ENCODE measurements around the gene RAB3A.

GRCh38 chr19:18198374-18198773, 5.5 kb downstream of the RAB3A start:
- TF ChIP-seq EZH2phosphoT487 (IDR thresholded peaks at IDR 0.05; ENCODE audit: borderline replicate concordance, low read depth, low read length), result no peak
- TF ChIP-seq, protein P1, sequence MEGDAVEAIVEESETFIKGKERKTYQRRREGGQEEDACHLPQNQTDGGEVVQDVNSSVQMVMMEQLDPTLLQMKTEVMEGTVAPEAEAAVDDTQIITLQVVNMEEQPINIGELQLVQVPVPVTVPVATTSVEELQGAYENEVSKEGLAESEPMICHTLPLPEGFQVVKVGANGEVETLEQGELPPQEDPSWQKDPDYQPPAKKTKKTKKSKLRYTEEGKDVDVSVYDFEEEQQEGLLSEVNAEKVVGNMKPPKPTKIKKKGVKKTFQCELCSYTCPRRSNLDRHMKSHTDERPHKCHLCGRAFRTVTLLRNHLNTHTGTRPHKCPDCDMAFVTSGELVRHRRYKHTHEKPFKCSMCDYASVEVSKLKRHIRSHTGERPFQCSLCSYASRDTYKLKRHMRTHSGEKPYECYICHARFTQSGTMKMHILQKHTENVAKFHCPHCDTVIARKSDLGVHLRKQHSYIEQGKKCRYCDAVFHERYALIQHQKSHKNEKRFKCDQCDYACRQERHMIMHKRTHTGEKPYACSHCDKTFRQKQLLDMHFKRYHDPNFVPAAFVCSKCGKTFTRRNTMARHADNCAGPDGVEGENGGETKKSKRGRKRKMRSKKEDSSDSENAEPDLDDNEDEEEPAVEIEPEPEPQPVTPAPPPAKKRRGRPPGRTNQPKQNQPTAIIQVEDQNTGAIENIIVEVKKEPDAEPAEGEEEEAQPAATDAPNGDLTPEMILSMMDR (conservative IDR thresholded peaks at IDR 0.05; ENCODE audit: low read length), result no peak
